ENCODE measurements around the gene SH3BGRL.

SH3BGRL gene

GRCh38 chrX:81201671-81202455 lies at the start of gene SH3BGRL, which contains the start of gene HMGN5:
Gene SH3BGRL (plus strand): TSS chrX:81202102. CDS start chrX:81202201, 99 bp downstream.
Gene HMGN5 (minus strand): TSS chrX:81201913. CDS start chrX:81121549, 80,364 bp downstream.
- DNase-seq (ENCODE audit: low spot score), result no peak

DNA sequence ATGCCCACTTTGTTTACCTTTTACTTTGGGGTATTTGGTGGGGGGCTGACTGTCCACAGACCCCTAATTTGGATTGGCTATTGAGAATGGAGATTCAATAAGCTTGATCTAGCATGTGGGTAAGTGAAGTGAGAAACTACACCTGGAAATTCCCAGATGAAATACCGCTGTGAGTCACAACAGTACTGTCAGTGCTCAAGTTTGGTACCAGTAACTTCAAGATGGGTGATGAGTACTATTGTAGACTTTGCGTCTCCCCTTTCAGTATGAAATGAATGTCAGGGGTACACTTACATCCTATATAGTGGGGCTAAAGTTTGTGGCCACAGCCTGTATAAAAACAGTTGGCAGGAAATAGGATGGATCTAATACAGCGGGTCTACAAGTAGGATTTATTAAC lies 33.5 kb upstream of the SH3BGRL start:
- DNase-seq (ENCODE audit: low spot score), result no peak

DNA sequence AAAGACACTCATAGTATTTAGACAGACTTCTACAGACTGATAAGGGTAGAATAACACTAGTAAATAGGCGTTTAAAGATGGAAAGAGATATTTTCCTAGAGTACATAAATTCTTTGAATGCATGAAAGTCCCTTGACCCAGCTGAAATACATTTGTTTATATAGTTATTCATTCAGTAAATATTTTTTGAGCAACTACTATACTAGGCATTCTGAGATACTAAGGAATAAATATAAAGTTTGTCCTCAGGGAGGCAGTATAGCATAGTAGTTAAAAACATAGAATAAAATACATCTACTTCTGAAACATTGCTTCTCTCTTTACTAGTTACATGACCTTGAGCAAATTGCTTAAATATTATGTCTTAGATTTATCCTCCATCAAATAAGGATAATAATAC lies 27.6 kb upstream of the SH3BGRL start:
- no peak for DNase-seq (ENCODE audit: low spot score)

DNA sequence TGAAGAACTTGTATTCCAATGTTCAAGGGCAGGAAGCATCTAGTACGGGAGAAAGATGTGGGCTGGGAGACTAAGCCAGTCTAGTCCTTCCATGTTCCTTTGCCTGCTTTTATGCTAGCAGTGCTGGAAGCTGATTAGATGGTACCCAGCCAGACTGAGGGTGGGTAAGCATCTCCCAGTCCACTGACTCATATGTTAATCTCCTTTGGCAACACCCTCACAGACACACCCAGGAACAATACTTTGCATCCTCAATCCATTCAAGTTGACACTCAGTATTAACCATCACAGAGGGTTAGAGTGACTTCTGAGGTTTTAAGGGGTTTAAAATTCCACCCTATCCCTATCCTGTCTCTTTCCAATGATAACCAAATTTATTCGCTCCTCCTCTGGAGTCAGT lies 6.6 kb upstream of the SH3BGRL start:
- DNase-seq (ENCODE audit: low spot score), result no peak

DNA sequence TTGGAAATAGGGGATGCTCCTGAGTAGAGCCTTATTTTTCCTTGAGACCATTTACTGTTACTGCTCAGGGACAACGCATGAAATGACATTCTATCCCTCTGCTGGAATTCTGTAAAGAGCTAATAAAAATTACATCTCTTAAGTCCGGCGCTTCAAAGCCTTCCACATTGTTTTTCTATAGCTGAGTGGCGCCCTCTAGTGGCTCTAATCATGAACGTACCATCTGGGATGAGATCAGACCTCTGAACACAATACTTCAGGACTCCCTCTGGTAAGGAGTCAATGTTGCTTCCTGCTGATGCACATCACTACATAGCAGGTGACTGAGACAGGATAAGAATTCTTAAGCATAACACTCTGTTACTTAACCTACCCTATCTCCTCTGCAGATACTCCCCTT lies 6.2 kb upstream of the SH3BGRL start:
- DNase-seq (ENCODE audit: low spot score), result no peak

- DNase-seq (ENCODE audit: low spot score), result no peak
Measured at GRCh38 chrX:81201071-81201470, 831 bp upstream of the SH3BGRL start.

- DNase-seq (ENCODE audit: low spot score), result no peak
Measured at GRCh38 chrX:81202456-81202819, 536 bp downstream of the SH3BGRL start.

- no peak for DNase-seq (ENCODE audit: low spot score)
Measured at GRCh38 chrX:81202943-81203342, 1.0 kb downstream of the SH3BGRL start.

- DNase-seq (ENCODE audit: low spot score), result no peak
Measured at GRCh38 chrX:81205551-81205950, 3.6 kb downstream of the SH3BGRL start.

DNA sequence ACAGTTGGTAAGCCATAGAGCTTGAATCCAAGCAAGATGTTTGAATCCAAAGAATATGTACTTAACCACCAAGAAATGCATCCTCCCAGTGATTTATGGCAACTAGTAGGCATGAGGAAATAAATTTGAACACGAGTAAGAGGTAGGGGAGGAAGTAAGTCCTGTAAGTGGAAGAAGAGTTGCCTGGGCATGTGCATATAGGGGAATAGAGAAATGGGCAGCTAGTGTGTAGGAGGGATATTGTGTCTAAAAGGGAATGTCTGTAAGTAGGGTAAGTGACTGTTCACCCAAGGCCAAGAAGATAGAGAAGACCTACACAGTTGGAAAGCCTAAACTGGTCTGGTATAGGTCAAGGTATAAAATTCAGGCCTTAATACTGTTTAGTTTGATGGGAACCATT lies 4.6 kb downstream of the SH3BGRL start:
- DNase-seq (ENCODE audit: low spot score), result no peak

DNA sequence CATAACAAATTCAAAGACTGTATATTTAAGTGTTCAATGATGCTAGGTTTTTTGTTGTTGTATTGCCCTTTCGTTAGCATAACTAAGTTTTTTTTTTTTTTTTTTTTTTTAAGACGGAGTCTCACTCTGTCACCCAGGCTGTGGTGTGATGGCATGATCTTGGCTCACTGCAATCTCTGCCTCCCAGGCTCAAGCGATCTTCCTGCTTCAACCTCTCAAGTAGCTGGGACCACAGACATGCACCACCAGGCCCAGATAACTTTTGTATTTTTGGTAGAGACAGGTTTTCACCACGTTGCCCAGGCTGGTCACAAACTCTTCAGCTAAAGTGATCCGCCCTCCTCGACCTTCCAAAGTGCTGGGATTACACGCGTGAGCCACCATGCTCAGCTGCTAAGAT lies 7.0 kb downstream of the SH3BGRL start:
- no peak for DNase-seq (ENCODE audit: low spot score)

- DNase-seq (ENCODE audit: low spot score), result no peak
Measured at GRCh38 chrX:81215685-81216084, 13.8 kb downstream of the SH3BGRL start.

GRCh38 chrX:81229229-81229628 lies 27.3 kb downstream of the SH3BGRL start:
- DNase-seq (ENCODE audit: low spot score), result no peak

DNA sequence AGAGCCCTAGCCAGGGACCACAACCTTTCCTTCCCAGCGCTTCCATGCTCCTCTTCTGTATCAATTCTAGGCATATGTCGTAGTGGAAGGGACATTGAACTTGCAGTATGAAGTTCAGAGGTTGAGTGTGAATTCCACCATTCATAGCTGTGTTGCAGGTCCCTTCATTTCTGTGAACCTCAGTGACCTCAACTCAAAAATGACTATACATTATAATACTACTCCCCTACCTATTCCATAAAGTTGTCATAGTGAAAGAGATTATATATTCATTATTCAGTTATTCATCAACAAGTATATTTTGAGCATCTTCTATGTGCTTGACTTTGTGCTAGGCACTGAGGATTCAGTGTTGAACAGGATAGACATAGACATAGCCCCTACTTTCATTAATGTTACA lies 28.0 kb downstream of the SH3BGRL start:
- DNase-seq (ENCODE audit: low spot score), result no peak

DNA sequence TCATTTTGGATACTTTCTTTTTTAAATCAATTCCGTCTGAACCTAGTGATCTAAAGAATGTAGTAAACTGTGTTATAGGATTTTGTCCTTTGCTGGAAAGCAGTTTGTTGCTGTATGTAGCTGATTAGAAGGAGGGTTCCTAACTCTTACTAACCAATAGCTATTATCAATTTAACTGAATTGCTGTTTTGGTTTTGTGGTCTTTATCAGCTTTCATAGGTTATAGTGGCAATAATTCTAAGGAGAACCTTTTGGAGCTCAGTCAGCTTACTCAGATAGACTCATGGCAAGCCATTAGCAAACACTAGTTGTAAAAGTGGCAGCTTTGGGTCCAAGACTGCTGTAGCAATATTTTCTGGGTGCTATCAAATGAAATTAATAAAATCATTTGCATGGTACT lies 29.6 kb downstream of the SH3BGRL start:
- no peak for DNase-seq (ENCODE audit: low spot score)

DNA sequence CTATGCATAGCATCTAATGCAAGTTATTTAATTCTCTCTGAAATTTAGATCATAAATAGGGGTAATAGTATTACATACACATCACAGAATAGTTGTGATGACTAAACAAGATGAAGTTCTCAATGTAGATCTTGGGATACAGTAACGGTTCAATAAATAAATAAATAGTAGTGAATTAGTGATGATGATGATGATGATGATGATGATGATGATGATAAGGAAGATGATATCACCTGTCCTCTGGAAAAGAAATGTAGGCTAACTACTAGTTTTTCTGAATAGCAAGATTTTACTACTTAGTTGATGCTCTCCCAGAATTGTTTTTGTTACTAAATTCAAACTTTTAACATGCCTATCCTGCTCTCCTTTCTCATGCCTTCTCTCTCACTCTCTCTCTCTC lies 30.3 kb downstream of the SH3BGRL start:
- DNase-seq (ENCODE audit: low spot score), result no peak

DNA sequence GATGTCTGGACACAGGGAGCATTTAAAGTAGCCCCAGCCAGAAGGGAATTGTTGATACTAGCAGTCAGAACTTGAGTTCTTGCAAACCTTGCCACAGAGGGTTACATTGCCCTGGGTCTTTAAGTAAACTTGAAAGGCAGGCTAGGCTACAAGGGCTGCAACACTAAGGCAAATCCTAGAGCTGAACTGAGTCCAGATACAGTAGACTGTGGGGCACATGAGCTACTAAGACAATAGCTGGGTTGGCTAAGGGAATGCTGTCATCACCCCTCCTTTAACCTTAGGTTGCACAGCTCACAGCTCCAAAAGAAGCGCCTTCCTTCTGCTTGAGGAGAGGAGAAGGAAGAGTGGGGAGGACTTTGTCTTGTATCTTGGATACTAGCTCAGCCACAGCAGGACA lies 35.6 kb downstream of the SH3BGRL start:
- DNase-seq (ENCODE audit: low spot score), result no peak

DNA sequence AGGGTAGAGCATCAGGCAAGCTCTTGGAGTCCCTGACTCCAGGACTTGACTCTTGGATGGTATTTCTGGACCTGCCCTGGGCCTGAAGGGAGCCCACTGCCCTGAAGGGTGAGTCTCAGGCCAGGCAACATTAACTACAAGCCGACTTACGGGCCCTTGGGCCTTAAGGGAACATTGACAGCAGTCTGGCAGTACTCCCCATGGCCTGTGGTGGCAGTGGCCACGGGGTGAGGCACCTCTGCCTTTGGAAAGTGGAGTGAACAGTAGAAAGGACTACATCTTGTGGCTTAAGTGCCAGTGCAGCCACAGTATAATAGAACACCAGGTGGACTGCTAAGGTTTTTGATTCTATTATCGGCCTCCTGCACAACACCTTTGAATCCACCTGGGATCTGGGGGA lies 36.3 kb downstream of the SH3BGRL start:
- no peak for DNase-seq (ENCODE audit: low spot score)

GRCh38 chrX:81240701-81241331 lies 38.9 kb downstream of the SH3BGRL start:
- no peak for DNase-seq (ENCODE audit: low spot score)

DNA sequence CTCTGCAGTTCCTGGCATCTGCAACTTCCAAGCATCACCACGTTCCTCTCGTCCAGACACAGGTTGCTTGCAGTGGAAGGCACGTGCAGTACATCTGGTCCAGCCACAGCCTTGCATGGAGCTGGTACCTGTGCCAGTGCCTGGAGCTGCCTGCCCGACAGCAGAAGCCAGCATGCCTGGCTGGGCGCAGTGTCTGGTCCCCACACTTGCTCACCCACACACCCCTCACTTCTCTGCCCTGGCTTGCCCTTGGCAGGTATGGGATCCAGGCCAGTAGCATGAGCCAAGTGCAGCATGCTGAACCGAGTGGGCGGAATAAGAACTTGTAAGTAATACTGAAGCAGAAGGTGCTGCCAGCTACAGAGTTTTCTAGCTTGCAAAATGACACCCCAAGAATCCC lies 39.9 kb downstream of the SH3BGRL start:
- DNase-seq (ENCODE audit: low spot score), result no peak

GRCh38 chrX:81255876-81256275 lies 54.0 kb downstream of the SH3BGRL start:
- no peak for DNase-seq (ENCODE audit: low spot score)

DNA sequence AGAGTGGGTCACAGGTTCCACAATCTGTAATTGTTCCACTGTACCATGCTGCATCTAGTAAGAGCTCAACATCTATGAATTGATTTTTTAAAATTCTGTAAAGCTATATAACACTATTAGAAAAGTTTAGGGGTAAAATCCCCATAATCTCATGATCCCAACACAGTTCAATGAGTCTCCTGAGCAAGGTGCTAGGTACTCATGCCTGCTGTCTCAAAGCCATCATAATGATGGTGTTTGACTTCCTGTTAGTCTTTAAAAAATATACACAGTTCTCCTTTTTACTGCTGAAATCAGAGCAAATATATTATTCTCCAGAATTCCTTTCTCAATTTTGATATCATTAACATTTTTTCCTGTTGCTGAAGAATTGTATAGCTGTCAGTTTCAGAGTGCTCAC lies 55.9 kb downstream of the SH3BGRL start:
- DNase-seq (ENCODE audit: low spot score), result no peak

- DNase-seq (ENCODE audit: low spot score), result no peak
Measured at GRCh38 chrX:81259020-81259713, 57.3 kb downstream of the SH3BGRL start.
